Keratinocyte (primary cell): Measurements from ENCODE around the gene MAGEA8.
"Not testable (repeated sequence)": the region's sequence is repeated elsewhere in the genome, so short reads cannot be mapped to it uniquely, and the experiment has no call there.

Source experiments
- EZH2 ChIP-seq: IDR thresholded peaks from one replicate; pipeline ENCODE4 v1.6.1; 2012; ENCODE audit warnings: inconsistent platforms, mild to moderate bottlenecking, low read length, moderate library complexity
- TF ChIP-seq, protein P1 (sequence below), 3 experiments: IDR thresholded peaks in 1 of 3; conservative IDR thresholded peaks in 1 of 3; optimal IDR thresholded peaks in 1 of 3; 2 replicates in 2 of 3; 3 replicates in 1 of 3; pipeline versions ENCODE3 to v1.5.1; 2011; ENCODE audit warnings: low read length in 3 of 3, mild to moderate bottlenecking in 3 of 3, moderate library complexity in 2 of 3, control low read depth in 1 of 3, inconsistent platforms in 1 of 3; ENCODE audit not compliant: insufficient read depth in 2 of 3; ENCODE audit errors: extremely low read depth in 1 of 3

GRCh38 chrX:149931355-149931754 is 50.4 kb downstream of the MAGEA8 start:
- not testable (repeated sequence) for TF ChIP-seq EZH2
- TF ChIP-seq, protein P1, sequence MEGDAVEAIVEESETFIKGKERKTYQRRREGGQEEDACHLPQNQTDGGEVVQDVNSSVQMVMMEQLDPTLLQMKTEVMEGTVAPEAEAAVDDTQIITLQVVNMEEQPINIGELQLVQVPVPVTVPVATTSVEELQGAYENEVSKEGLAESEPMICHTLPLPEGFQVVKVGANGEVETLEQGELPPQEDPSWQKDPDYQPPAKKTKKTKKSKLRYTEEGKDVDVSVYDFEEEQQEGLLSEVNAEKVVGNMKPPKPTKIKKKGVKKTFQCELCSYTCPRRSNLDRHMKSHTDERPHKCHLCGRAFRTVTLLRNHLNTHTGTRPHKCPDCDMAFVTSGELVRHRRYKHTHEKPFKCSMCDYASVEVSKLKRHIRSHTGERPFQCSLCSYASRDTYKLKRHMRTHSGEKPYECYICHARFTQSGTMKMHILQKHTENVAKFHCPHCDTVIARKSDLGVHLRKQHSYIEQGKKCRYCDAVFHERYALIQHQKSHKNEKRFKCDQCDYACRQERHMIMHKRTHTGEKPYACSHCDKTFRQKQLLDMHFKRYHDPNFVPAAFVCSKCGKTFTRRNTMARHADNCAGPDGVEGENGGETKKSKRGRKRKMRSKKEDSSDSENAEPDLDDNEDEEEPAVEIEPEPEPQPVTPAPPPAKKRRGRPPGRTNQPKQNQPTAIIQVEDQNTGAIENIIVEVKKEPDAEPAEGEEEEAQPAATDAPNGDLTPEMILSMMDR (optimal IDR thresholded peaks at IDR 0.05 in 1 of 3, IDR thresholded peaks at IDR 0.05 in 1 of 3, conservative IDR thresholded peaks at IDR 0.05 in 1 of 3; ENCODE audit: extremely low read depth in 1 of 3, insufficient read depth in 2 of 3, low read length in 3 of 3), result not testable (repeated sequence)
